ENCODE measurements around the gene DUSP22.

DNA sequence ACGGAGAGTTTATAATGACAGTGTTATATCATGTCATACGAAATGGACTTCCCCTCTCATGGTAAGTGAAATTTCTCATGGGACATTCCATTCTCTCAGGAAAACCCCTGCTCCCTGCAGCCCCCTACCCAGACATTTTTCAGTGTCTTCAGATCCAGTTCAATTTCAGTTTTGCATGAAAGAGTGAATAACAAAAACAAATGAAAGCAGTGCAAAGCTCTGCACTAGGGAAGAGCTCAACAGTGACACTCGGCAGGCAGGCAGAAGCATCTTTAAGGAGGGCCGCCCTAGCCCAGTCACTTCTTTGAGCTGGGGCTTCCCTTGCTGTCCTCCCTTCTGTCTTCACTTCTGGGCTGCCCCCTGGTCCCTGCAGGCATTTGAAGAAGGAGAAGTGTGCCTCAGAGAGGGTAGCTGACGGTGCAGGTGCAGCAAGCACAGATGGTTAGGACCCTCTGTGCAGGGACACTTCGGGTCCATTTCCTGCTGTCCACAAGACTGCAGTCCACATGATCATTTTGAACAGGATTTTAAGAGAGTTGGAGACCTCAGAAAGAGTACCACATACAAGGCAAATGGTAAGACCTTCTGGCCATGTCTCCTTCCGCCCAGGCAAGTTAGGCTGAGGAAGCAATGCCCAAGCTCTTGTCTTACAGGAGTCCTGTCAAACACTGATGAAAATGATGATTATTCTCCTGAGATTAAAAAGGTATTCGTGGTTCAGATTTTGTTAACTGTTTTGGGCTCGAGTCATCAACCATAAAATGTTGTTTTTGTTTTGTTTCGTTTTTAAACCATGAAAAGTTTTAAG lies 5.4 kb upstream of the DUSP22 start:
- TF ChIP-seq POLR2A (IDR thresholded peaks at IDR 0.05) (no peak), EP300 (IDR thresholded peaks at IDR 0.05) (no peak)
- TF ChIP-seq, protein P1, sequence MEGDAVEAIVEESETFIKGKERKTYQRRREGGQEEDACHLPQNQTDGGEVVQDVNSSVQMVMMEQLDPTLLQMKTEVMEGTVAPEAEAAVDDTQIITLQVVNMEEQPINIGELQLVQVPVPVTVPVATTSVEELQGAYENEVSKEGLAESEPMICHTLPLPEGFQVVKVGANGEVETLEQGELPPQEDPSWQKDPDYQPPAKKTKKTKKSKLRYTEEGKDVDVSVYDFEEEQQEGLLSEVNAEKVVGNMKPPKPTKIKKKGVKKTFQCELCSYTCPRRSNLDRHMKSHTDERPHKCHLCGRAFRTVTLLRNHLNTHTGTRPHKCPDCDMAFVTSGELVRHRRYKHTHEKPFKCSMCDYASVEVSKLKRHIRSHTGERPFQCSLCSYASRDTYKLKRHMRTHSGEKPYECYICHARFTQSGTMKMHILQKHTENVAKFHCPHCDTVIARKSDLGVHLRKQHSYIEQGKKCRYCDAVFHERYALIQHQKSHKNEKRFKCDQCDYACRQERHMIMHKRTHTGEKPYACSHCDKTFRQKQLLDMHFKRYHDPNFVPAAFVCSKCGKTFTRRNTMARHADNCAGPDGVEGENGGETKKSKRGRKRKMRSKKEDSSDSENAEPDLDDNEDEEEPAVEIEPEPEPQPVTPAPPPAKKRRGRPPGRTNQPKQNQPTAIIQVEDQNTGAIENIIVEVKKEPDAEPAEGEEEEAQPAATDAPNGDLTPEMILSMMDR (IDR thresholded peaks at IDR 0.05) = no peak

All from tibial nerve (tissue), 4 donors.